Psoas muscle (tissue), 8 donors: Measurements from ENCODE around the gene OCA2. TPM values are rescaled to one million over a fixed set of nuclear protein-coding genes. Genes with fewer than 3 reads are reported as not detected.

ENCODE experiments used
- ATAC-seq, 4 donors: fragments of 200-7000 bp; cut with Tn5 transposase; one replicate each; pipeline ENCODE4 v1.9.1; 2020; ENCODE audit warnings: moderate library complexity in 3 of 4, mild to moderate bottlenecking in 2 of 4
- DNase-seq, 2 donors: peaks; one replicate each; pipeline ENCODE4 v3.0.0-alpha.2; 2020
- H3K27ac ChIP-seq: fragments of 200-600 bp; one replicate; pipeline ENCODE4 v1.8.0; 2022
- H3K27me3 ChIP-seq, 3 donors: fragments of 200-600 bp in 1 of 3; one replicate each; pipeline versions ENCODE4 v1.6.1 to v1.8.0; 2013 to 2022; ENCODE audit warnings: low read length in 2 of 3, mild to moderate bottlenecking in 2 of 3, moderate library complexity in 1 of 3; ENCODE audit not compliant: insufficient read depth in 3 of 3
- H3K36me3 ChIP-seq, 2 donors: fragments of 200-600 bp in 1 of 2; one replicate each; pipeline versions ENCODE4 v1.6.1 to v1.8.0; 2013 to 2022; ENCODE audit warnings: low read depth in 1 of 2, mild to moderate bottlenecking in 1 of 2, moderate library complexity in 1 of 2; ENCODE audit not compliant: insufficient read depth in 1 of 2
- H3K4me1 ChIP-seq: fragments of 200-600 bp; one replicate; pipeline ENCODE4 v1.8.0; 2022
- H3K4me3 ChIP-seq: fragments of 200-600 bp; one replicate; pipeline ENCODE4 v1.8.0; 2022; ENCODE audit warnings: mild to moderate bottlenecking
- H3K9me3 ChIP-seq: fragments of 200-600 bp; one replicate; pipeline ENCODE4 v1.8.0; 2022
- WGBS, 3 donors: extraction: QIAGEN DNeasy Blood & Tissue Kit; methylation state at CpG; one replicate each; pipeline versions ENCODE4 v1.1.6 to v1.1.7; 2013; 5-methylcytosine and 5-hydroxymethylcytosine counted together
- intact Hi-C, 2 donors: fragments of 100-400 bp; cut with DNase I; formaldehyde crosslinking; loops; one replicate each; pipeline versions ENCODE4 v1.11.0 to v1.14.2; 2022
- polyA plus RNA-seq, 3 donors: library from polyadenylated mRNA; stranded (reverse); fragments of 200-250 nt; gene quantifications; one replicate each; pipeline ENCODE4 v1.2.3, GENCODE V29; 2013
- total RNA-seq, 4 donors: library from RNA; stranded (reverse); fragmentation: NEBNext Ultra II Directional in 2 of 4; extraction: Animal tissue kit (Norgen Biotek cat#: 25700) in 2 of 4; gene quantifications; one replicate each; pipeline versions ENCODE4 v1.2.1 to v1.2.4, GENCODE V29; 2021 to 2023
- TF ChIP-seq, protein P1 (sequence below): fragments of 200-600 bp; IDR thresholded peaks from one replicate; pipeline ENCODE4 v1.8.0; 2022; ENCODE audit warnings: antibody characterized with exemption
- donor health status: healthy with polysubstance abuse.
- donor health status: DM: no; HTN: no; CAD: no; lungs with moderate emphysema.
- donor health status: Bipolar disorder and iron deficiency.
- donor health status: healthy.
- donor health status: DM: yes; HTN: yes; CAD: no.
- donor health status: DM: no; HTN: no; CAD: no.
- donor health status: DM: no; HTN: no; CAD: no.
- donor health status: DM: yes; HTN: yes; CAD: no.

OCA2 gene
- total and polyA plus RNA-seq, 7 donors = 0.03 to 0.52 (median 0.17) TPM; not detected in 2

DNA sequence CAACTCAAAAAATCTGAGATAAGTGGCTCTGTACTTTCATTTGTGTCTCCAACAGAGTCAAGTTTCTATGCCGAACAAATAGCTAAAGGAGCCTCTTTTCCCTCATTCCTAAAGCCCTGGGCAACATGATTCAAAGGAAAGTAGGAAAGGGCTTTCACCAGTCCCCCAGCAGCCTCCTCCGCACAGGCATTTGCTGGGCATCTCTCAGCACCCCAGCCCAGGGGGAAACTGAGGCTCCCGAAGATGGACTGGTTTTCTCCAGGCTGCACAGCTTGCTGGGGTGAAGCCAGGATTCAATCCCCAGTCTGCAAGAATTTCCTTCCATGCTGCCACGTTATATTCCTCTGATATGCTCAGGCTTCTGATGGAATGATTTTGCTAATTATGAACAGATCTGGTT lies 163.8 kb downstream of the OCA2 start:
- Histone ChIP-seq H3K27me3 (peaks cover 0 to 2% (median 0%) of the 10 kb centered on the region in 3 donors), H3K9me3 (no peaks in the 10 kb centered on the region), H3K4me3 (no peak overlapping the region), H3K27ac (no peak overlapping the region), H3K36me3 (no peaks in the 10 kb centered on the region), H3K4me1 (no peaks in the 10 kb centered on the region)
- 68 to 73% (median 71%) methylated on average over 4 of the region's 4 CpGs for WGBS, 3 donors
- DNase-seq (no peak), ATAC-seq (no peak)
- TF ChIP-seq, protein P1, sequence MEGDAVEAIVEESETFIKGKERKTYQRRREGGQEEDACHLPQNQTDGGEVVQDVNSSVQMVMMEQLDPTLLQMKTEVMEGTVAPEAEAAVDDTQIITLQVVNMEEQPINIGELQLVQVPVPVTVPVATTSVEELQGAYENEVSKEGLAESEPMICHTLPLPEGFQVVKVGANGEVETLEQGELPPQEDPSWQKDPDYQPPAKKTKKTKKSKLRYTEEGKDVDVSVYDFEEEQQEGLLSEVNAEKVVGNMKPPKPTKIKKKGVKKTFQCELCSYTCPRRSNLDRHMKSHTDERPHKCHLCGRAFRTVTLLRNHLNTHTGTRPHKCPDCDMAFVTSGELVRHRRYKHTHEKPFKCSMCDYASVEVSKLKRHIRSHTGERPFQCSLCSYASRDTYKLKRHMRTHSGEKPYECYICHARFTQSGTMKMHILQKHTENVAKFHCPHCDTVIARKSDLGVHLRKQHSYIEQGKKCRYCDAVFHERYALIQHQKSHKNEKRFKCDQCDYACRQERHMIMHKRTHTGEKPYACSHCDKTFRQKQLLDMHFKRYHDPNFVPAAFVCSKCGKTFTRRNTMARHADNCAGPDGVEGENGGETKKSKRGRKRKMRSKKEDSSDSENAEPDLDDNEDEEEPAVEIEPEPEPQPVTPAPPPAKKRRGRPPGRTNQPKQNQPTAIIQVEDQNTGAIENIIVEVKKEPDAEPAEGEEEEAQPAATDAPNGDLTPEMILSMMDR = no peak
- intact Hi-C loops = no loop called here

DNA sequence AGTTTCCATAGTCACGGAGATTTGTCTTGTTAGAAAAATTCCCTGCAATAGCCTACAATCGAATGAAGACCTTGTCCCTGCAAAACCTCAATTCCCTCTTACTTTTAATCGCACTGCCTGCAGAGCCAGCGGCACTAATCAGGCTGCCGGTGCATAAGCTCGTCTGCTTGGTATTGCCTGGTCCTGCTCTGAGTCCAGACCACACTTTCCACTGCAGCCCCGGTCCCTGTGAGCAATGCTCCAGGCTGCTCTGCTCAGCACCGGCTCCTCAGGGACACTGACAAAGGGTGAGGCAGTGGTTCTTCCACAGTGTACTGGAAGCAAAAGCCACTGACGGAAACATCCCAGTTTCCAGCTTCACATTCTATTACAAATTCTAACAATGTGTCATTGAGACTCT lies 164.3 kb downstream of the OCA2 start:
- no peak for DNase-seq
- no peaks in the 10 kb centered on the region for H3K4me1 ChIP-seq
- no peak for ATAC-seq
- H3K9me3 ChIP-seq = no peaks in the 10 kb centered on the region
- TF ChIP-seq, protein P1 = no peak
- peaks cover 0 to 2% (median 0%) of the 10 kb centered on the region in 3 donors for H3K27me3 ChIP-seq
- no peak overlapping the region for H3K27ac ChIP-seq
- H3K36me3 ChIP-seq = no peaks in the 10 kb centered on the region
- H3K4me3 ChIP-seq = no peak overlapping the region
- WGBS, 3 donors = 41 to 48% (median 47%) methylated on average over 9 of the region's 9 CpGs
- intact Hi-C loops = no loop called here

DNA sequence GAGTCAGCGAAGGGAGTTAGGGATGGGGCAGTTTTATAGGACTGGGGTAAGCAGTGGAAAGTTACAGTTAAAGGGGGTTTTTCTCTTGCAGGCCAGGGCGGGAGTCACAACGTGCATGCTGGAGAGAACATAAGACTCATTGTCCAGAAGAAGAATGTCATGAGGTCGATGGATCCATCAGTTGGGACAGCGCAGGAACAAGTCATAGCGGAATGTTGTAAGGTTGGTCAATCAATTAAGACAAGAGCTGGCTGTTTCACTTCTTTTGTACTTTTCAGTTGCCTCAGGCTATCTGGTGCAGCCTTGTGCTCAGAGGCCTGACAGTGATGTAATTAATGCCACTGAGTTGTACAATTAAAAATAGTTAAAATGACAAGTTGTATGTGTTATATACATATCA lies 165.6 kb downstream of the OCA2 start:
- H3K4me1 ChIP-seq = no peaks in the 10 kb centered on the region
- DNase-seq (no peak), ATAC-seq (no peak)
- H3K36me3 ChIP-seq = no peaks in the 10 kb centered on the region
- intact Hi-C loops = no loop called here
- WGBS, 3 donors = 95 to 99% (median 96%) methylated on average over 6 of the region's 6 CpGs
- no peaks in the 10 kb centered on the region for H3K9me3 ChIP-seq
- H3K27me3 ChIP-seq = peaks cover 0 to 2% (median 0%) of the 10 kb centered on the region in 3 donors
- no peak overlapping the region for H3K4me3 ChIP-seq
- H3K27ac ChIP-seq = no peak overlapping the region
- TF ChIP-seq, protein P1 = no peak

DNA sequence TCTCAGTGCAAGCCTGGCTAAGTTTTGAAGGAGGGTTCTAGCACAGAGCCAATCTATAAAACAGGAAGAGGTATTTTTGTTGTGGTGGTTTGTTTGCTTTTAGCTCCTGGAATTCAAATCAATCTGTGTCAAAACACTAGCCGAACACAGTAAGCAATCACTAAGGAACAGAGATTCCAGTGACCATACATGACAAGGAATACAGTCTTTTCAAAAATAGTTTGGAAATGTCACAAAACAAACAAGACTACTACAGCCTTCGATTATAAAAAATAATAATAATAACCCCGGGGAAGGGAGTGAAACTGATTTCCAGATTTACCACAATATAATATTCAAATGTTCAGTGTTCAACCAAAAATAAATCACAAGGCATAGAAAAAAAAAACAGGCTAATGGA lies 166.5 kb downstream of the OCA2 start:
- ATAC-seq (no peak), DNase-seq (no peak)
- H3K27ac ChIP-seq = no peak overlapping the region
- H3K36me3 ChIP-seq = no peaks in the 10 kb centered on the region
- TF ChIP-seq, protein P1 = no peak
- H3K9me3 ChIP-seq = no peaks in the 10 kb centered on the region
- 90 to 93% (median 91%) methylated on average over 3 of the region's 3 CpGs for WGBS, 3 donors
- no peak overlapping the region for H3K4me3 ChIP-seq
- H3K4me1 ChIP-seq = no peaks in the 10 kb centered on the region
- intact Hi-C loops = no loop called here
- peaks cover 0 to 2% (median 0%) of the 10 kb centered on the region in 3 donors for H3K27me3 ChIP-seq

DNA sequence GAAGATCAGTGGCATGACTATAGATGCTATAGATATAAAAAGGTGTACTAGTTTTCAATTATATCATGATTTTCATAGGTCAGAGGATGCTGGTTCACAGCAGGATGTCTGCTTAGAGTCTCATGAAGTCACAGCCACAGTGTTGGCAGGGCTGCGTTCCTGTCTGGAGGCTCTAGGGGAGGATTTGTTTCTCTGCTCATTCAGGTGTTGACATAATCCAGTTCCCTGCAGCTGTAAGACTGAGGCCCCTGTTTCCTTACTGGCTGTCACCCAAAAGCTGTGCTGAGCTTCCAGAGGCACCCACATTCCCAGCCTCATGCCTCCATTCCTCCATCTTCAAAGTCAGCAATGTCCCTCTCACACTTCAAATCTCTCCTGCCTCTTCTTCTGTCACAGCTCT lies 170.7 kb downstream of the OCA2 start:
- no peak overlapping the region for H3K4me3 ChIP-seq
- H3K36me3 ChIP-seq = no peaks in the 10 kb centered on the region
- DNase-seq (no peak), ATAC-seq (no peak)
- TF ChIP-seq, protein P1 = no peak
- H3K27ac ChIP-seq = no peak overlapping the region
- WGBS, 3 donors = 49 to 73% (median 60%) methylated on average over 1 of the region's 1 CpG
- H3K4me1 ChIP-seq = no peaks in the 10 kb centered on the region
- no peaks in the 10 kb centered on the region for H3K27me3 ChIP-seq
- H3K9me3 ChIP-seq = no peaks in the 10 kb centered on the region
- intact Hi-C loops = no loop called here
